Coronary artery (tissue), 2 donors: ENCODE measurements around the gene ARID5A.

ENCODE experiments used
- DNase-seq: peaks from one replicate; pipeline ENCODE4 v3.0.0-alpha.2; 2017; ENCODE audit warnings: low spot score
- H3K27ac ChIP-seq, 2 donors: fragments of 200-600 bp; sonication (generic); one replicate each; pipeline ENCODE4 v1.5.1; 2016 to 2019
- H3K4me3 ChIP-seq: fragments of 200-600 bp; sonication (generic); 2 replicates; pipeline ENCODE4 v1.5.1; 2016; ENCODE audit warnings: mild to moderate bottlenecking, moderate library complexity
- TF ChIP-seq, protein P1 (sequence below): fragments of 200-600 bp; sonication (generic); IDR thresholded peaks from one replicate; pipeline ENCODE4 v1.5.1; 2019; ENCODE audit warnings: antibody characterized with exemption

The ARID5A gene

DNA sequence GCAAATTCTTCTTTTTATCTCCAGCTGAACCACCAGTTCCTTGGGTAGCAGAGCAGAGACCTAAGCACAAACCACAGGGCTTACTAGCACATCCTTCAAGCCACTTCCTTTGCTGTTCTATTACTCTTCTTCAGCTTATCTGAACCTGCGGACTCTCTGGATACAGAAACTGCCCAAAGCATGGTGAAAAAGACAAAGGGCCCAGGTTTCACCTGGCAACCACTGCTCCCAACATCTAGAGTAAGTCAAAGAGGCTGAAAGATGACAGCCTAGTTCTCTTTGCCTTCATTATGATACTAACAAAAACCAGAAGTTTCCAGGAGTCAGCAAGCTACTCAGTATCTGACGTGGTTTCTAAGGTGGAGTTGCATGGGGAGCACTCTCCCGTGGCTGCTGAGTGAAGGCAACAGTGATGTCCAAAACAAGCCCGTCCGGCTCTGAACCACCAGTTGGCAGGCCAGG lies 58.2 kb downstream of the ARID5A start:
- Histone ChIP-seq H3K27ac (no peak overlapping the region), H3K4me3 (no peak overlapping the region)
- TF ChIP-seq, protein P1, sequence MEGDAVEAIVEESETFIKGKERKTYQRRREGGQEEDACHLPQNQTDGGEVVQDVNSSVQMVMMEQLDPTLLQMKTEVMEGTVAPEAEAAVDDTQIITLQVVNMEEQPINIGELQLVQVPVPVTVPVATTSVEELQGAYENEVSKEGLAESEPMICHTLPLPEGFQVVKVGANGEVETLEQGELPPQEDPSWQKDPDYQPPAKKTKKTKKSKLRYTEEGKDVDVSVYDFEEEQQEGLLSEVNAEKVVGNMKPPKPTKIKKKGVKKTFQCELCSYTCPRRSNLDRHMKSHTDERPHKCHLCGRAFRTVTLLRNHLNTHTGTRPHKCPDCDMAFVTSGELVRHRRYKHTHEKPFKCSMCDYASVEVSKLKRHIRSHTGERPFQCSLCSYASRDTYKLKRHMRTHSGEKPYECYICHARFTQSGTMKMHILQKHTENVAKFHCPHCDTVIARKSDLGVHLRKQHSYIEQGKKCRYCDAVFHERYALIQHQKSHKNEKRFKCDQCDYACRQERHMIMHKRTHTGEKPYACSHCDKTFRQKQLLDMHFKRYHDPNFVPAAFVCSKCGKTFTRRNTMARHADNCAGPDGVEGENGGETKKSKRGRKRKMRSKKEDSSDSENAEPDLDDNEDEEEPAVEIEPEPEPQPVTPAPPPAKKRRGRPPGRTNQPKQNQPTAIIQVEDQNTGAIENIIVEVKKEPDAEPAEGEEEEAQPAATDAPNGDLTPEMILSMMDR = no peak
- DNase-seq = no peak

DNA sequence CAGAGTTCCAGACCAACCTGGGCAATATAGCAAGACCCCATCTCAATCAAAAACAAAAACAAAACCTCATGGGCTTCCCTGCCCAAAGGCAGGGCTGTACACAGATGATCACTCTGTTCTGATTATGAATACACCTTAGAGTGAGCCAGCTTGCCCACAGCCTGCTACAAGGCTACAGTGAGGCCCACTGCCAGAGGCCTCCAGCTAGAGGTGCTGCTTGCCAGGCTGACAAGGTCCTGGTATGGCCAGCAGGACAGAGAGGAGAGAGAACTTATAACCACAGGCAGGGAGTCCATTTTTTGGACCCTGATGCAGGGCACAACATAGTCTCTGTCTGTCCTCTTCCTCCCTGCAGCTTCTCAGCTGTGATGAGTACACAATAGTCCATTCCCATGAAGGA lies 60.0 kb downstream of the ARID5A start:
- H3K27ac ChIP-seq = no peak overlapping the region
- TF ChIP-seq, protein P1 = no peak
- H3K4me3 ChIP-seq = no peak overlapping the region
- no peak for DNase-seq

DNA sequence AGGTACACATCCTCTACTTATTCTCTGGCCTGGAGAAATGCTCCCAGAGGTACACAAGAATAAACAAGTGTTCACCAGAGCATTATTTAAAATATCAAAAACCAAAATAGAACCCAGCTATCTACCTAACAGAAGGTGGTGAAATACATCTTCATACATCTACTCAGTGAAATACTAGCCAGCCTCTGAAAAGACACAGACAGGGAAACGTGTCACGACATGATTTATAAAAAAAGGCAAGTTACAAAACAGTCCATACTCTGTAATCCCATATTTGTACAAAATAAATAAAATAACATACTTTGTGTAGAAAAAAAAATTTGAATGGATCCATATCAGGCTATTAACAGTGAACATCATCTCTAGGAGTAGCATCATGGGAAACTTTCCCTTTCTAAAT lies 63.4 kb downstream of the ARID5A start:
- TF ChIP-seq, protein P1 = no peak
- Histone ChIP-seq H3K4me3 (no peak overlapping the region), H3K27ac (no peak overlapping the region)
- no peak for DNase-seq

DNA sequence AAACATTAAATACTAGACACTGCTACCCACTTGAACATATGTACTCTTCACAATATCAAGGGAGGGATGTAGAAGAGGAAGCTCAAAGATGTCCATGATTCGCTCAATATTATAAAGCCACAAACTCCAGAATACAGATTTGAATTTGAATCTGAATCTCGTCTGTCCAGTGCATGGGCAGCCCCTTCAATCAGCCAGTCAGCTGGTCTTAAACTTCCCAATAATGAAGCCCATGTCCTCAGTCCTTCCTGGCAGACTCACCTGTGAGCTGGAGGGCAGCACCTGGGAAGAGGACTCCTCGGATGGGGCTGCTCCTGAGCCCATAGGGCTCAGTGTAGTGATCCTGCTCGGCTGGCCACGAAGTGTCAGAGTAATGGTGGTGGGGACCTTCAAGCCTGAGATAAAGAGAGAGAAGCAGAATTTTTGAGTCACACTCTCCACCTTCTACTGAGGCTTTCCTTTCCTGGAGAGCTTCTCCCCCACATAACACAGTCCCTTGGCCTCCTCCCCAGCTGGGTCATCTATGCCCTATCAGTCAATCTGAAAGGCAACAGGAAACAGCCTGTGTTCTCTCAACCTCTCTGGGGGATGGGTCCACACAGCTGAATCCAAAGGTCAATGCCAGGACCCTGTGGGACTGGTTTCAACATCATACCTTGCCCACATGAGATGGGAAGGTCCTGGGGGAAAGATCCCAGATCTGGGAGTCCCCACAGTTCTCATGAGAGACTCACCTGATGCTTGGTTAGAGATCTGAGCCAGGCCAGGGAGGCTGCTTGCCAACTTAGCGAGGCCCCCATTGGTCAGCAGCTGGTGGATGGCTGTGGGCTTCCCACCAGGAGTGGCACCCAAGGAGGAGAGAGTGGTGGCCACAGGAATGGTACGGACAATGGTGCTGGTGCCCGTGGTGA lies 65.1 kb downstream of the ARID5A start:
- TF ChIP-seq, protein P1 = no peak
- DNase-seq = no peak
- Histone ChIP-seq H3K27ac (no peak overlapping the region), H3K4me3 (no peak overlapping the region)
